ENCODE data around the gene CABYR.

The CABYR gene

DNA sequence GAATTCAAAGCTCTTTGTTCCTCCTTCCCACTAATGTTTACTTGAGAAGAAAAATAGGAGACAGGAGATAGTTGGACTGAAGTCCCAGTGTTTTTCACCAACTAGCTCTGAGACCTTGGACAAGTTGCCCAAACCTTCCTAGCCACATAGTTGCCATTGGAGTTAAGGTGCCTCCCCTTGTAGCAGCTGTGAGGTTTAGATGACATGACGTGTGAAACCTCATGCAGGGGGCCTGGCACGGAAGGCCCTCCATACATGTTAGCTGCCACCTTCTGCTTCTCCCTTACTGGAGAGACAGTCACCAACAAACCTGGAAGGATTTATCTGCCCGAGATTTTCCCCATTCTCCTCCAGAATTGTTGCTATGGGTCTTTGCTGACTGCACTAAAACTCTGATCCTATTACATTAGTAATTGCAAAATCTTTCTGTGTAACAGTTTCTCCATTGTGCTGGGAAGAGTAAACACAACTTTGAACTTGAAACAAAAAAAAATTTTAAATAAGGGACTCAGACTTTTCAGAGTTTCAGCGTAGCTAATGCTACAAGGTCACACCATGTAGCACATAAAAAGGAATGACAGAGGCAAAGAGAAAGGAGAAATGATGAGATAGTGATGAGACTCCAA lies 23.8 kb upstream of the CABYR start:
- no peak overlapping the region for H3K4me3 ChIP-seq (ENCODE audit: low read depth, low read length)
- DNase-seq (ENCODE audit: low read depth), result no peak
- TF ChIP-seq CTCF (IDR thresholded peaks at IDR 0.05; ENCODE audit: low read depth, low read length, missing control alignments), result no peak

DNA sequence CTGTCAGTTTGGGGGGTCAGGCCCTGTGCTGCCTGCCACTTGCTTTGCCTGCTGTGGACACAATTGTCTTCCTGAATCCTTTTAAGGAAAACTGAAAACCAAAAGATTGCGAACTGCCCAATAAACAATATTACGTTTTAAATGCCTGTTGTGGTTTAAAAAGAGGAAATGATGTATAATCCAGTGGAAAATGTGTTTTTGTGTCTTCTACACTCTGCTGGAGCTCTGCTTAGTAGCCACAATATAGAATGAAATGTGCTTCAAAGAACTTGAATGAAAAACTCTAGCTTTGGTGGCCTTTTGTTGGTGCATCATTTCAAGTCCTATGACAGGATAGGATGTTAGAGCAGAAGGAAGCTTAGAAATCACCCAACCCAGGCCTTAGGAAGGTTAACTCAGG lies 23.2 kb upstream of the CABYR start:
- H3K4me3 ChIP-seq (ENCODE audit: low read depth, low read length), result no peak overlapping the region
- TF ChIP-seq CTCF (IDR thresholded peaks at IDR 0.05; ENCODE audit: low read depth, low read length, missing control alignments), result no peak
- no peak for DNase-seq (ENCODE audit: low read depth)

GRCh38 chr18:24118750-24119577 lies 19.9 kb upstream of the CABYR start:
- peak; percentile 57 for DNase-seq (ENCODE audit: low read depth)
- TF ChIP-seq CTCF (IDR thresholded peaks at IDR 0.05; ENCODE audit: low read depth, low read length, missing control alignments), result peak; percentile 72
- no peak overlapping the region for H3K4me3 ChIP-seq (ENCODE audit: low read depth, low read length)

DNA sequence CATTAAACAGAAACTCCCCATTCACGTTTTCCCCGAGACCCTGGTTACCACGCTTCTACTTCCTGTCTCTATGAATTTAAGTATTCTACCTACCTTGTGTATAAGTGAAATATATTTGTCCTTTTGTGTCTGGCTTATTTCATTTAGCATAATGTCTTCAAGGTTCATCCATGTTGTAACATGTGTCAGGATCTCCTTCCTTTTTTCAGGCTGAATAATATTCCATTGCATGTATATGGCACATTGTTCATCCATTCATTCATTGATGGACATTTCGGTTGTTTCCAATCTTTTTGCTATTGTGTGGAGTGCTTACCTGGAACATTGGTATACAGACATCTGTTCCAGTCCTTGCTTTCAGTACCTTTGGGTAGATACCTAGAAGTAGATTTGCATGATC lies 18.2 kb upstream of the CABYR start:
- no peak for DNase-seq (ENCODE audit: low read depth)
- H3K4me3 ChIP-seq (ENCODE audit: low read depth, low read length), result no peak overlapping the region
- TF ChIP-seq CTCF (IDR thresholded peaks at IDR 0.05; ENCODE audit: low read depth, low read length, missing control alignments), result no peak

- H3K4me3 ChIP-seq (ENCODE audit: low read depth, low read length), result no peak overlapping the region
- TF ChIP-seq CTCF (IDR thresholded peaks at IDR 0.05; ENCODE audit: low read depth, low read length, missing control alignments), result no peak
- DNase-seq (ENCODE audit: low read depth), result no peak
Measured at GRCh38 chr18:24121625-24122024, 17.2 kb upstream of the CABYR start.

- DNase-seq (ENCODE audit: low read depth), result no peak
Measured at GRCh38 chr18:24126155-24126961, 12.5 kb upstream of the CABYR start.

More at GRCh38 chr18:24126155-24126961, 12.5 kb upstream of the CABYR start:
- H3K4me3 ChIP-seq (ENCODE audit: low read depth, low read length), result no peak overlapping the region
- no peak for TF ChIP-seq CTCF (IDR thresholded peaks at IDR 0.05; ENCODE audit: low read depth, low read length, missing control alignments)

Data from GM12864 (cell line).